NCI-H2196 treated with DMSO at 0.1 percent for 48 hours (cell line): Measurements from ENCODE around the gene CHCHD6.

Source experiments
- DNase-seq: peaks from one replicate; lab custom pipeline; 2025; ENCODE audit not compliant: unreplicated experiment; lab: John Stamatoyannopoulos, UW

CHCHD6 gene

GRCh38 chr3:126989316-126990023 lies 285.4 kb downstream of the CHCHD6 start:
- no peak for DNase-seq

GRCh38 chr3:126990024-126990700 lies 286.1 kb downstream of the CHCHD6 start:
- no peak for DNase-seq

DNA sequence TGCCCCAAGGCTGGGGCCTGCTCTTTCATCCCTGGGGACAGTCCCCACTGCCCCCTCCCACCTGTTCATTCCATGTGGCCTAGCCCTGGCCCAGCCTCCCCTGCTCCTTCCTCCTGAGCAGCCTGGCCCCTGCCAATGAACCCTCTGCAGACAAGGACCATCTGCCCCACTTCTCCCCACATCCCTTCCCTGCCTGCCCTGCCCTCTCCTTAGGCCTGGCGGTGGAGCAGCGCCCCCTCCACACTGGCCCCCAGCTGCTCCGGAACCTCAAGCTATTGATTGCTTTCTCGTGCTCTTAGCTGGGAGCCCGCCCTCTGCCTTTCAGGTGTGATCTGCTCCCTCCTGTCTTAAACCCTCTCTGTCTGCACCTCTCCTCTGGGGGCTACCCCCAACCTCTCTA lies 286.9 kb downstream of the CHCHD6 start:
- no peak for DNase-seq

DNA sequence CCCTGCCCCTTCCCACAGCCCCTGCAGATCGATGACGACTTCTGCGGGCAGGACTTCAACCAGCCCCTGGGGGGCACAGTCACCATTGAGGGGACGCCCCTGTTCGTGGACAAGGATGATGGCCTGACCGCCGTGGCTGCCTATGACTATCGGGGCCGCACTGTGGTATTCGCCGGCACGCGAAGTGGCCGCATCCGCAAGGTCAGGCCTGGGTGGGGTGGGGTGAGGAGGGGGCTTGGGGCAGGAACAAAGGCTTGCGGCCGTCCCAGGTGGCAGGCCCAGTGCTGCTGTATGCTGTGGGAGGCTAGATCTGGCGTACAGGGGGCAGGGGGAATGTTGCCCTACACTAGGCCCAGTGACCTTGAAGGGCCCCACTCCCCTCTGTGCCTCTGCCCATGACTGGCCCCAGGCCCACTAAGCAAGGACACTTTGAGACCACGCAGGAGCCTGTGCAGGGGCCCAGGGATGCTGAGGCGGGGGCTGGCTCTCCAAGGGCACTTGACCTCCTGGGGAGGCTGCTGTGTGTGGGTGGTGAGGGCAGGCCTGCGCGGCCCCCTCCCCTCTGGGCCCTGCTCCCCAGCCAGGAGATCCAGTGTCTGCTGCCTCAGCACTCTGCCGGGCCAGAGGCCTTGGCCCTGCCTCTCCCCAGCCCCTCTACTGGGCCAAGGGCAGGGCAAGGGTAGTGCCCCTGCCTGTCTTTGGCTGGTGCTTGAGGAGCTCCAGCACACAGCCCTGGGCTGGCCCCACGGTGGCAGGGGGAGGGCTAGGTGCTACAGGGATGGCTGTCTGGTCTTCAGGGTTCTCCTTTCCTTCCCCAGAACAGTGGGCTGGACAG lies 287.5 kb downstream of the CHCHD6 start:
- no peak for DNase-seq

DNA sequence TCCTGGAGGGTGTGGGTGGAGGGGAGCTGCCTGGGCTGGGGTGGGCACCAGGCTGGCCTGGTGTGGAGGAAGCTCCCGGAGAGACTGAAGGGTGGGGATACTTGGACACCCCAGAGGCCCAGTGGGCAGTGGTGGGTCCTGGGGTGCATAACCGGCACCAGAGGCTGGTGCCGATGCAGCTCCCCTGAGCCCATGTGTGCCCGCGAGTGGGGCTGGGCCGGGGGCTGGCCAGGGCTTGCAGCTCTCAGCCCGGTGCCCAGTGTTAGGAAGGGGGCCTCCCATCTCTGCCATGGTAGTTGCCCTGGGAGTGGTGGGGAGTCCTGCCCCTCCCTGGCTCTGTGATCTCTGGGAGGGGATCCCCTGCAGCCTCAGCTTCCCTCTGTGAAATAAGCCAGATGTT lies 288.2 kb downstream of the CHCHD6 start:
- DNase-seq = no peak

GRCh38 chr3:126992776-126993175 lies 288.7 kb downstream of the CHCHD6 start:
- DNase-seq = no peak

GRCh38 chr3:126993436-126993835 lies 289.4 kb downstream of the CHCHD6 start:
- no peak for DNase-seq

- DNase-seq = no peak
These were observed 290.7 kb downstream of the CHCHD6 start for GRCh38 chr3:126994661-126995245.

DNA sequence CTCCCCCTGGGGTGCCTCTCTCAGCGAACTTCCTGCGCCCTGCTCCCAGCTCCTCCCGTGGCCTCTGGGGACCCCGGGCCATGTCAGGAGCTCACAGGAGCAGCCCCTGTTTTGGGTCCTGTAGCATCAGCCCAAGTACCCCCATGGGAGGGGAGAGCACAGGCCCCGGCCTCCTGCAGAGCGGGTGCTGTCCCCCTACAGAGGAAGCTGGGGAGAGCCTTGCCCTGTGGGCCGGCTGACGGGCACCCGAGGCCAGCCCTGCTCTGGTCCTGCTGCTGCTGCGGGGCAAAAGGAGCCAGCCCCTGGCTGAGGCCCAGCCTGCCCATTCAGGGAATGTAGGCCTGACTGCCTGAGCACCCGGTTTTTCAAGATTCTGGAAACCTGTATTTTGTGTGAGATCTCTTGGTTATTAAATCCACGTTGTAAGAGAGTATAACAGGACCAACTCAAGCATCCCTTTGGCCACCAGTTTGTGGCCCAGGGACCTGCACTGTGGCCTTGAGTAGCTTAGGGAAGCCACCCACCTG lies 291.3 kb downstream of the CHCHD6 start:
- DNase-seq = no peak

DNA sequence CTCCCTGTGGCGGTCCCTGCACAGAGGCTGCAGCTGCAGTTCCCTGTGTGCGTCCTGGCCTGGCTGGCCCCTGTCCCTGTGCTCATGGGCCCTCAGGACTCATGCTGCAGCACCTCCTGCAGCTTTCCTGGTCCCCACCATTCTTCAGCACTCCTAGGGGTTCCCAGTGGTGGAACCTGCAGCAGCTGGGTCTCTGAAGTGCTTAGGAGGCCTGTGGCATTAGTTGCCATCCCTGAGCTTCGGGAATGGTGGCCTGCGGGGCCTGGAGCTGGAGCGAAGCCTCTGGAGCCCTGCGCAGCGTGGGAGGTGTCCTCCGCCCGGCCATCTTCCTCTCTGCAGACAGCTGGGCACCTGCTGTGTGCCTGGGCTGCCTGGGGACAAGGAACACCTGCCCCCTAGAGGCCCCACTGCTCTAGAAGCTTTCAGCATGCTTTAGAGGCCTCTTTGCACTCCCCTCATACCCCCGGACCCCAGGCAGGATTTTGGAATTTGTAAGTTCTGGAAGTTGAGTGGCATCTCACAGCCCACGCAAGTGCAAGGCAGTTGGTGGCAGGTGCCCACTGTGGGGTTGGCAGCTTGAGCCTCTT lies 292.0 kb downstream of the CHCHD6 start:
- DNase-seq = no peak

DNA sequence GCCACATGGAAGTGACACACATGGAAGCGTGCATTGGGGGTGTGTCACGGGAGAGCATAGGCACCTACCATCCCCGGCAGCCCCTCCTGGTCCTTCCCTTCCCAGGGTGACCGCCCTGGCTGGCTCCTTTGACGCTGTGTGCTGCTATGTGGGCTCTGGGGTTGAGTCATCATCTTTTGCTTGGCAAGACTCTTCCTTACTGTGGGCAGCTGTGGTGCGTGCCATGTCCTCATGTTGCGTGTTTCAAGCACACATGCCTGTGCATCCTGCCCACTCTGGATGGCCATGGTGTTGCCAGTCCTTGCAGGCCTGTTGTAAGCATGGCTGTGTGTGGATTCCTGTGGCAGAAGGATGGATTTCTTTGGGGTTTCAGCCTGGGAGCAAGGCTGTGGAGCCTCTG lies 292.9 kb downstream of the CHCHD6 start:
- DNase-seq = no peak

- DNase-seq = no peak
These were observed 293.5 kb downstream of the CHCHD6 start for GRCh38 chr3:126997455-126998038.

GRCh38 chr3:126998320-126998719 lies 294.3 kb downstream of the CHCHD6 start:
- no peak for DNase-seq

DNA sequence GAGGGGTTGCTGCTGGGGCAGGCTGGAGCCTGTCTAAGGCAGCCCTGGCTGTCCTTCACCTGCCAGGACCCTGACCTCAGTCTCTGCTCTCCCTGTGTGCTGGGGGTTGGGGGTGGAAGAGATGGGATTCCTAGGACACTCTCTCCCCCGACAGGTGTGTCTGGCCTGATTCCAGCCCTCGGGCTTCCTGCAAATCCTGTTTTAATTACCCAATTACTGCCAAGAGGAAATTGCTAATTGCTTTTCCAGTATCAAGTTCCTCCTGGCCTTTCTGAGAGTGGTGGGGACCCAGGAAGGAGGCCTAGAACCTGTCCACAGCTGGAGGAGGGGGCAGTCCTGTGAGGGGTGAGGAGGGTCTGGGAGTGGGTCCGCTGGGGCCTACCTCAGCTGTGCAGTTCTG lies 294.7 kb downstream of the CHCHD6 start:
- no peak for DNase-seq

DNA sequence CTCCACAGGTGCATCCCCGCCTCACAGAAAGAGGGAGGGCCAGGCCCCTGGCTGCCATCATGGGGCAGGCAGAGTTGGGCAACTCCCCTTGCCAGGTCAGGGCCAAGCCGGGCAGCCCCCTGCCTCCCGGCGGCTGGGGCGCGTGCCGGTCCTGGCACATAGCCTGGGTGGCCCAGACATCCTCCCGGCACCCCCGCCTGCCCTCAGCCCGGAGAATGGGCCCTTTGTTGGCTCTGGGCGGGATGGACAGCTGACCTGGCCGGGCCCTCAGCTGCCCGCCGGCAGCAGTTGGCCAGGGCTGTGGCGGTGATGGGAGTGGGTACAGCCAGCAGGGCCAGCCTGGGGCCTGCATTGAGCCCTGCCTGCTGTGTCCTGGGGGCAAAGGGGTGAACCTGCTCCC lies 295.3 kb downstream of the CHCHD6 start:
- no peak for DNase-seq

DNA sequence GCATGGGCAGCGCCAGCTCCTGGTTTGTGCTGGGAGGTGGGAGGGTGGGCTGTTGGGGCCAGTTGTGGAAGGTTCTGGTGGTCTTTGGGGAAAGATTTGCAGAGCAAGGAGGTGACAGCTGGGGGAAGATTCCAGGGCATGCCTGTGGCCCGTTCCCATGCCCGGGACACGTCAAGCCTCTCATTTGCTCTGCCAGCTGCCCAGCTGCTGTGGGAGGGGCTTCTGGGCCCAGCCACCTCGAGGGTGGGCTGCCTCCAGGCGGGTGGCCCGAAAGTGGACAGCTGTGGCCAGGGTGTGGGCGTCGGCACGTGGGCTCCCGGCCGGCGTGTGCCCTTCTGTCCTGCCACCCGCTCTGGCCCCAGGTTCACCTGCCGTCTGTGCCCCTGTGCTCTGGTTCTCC lies 296.1 kb downstream of the CHCHD6 start:
- no peak for DNase-seq

DNA sequence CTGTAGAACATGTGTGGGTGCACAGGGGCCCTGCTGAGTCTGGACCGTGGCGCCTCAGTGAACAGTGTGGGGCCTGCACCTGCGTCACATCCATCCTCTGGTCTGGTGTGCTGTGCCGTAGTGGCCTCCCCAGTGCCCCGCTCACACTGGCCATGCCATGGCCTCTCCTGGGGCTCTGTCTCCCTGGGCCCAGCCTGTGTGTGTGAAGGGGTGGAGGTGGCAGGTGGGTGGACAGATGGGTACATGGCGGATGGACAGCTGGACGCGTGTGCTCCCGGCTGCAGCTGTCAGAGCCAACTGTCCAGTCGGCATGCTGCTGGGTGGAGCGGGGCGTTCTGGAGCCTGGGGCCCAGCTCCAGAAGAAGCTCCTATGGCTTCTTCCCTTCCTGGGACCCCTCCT lies 296.7 kb downstream of the CHCHD6 start:
- DNase-seq = no peak

DNA sequence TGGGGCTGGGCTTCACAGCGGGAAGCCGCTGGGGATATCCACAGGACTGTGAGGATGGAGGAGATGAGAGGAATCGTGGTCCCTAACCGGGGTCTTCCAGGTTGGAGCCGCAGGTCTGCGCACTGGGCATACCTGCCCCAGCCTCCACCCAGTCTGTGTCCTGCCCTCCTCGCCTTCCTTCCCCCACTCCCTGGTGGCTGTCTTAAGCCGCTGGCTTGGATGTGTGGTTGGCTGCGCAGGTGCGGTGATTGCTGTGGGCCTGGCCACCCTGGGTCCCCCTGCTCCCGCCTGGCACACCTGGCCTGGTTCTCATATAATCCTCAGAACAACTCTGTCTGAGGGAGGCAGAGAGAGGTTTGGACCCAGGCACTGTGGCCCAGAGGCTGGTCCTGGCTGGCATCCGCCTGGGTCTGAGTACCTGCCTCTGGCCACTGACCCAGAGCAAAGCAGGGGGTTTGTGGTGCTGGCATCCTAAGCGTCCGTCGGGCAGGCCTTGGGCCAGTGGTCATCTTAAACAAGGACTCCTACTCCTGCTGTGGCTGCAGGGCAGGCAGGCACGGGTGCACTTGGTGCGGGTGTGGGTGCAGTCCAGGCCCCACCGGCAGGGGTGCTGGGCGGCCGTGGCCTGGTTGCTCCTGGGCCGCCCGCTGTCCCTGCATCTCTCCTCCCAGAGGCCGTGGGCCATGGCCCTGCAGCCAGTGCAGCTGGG lies 297.6 kb downstream of the CHCHD6 start:
- no peak for DNase-seq

GRCh38 chr3:127002195-127003174 lies 298.4 kb downstream of the CHCHD6 start:
- no peak for DNase-seq
